A549 (cell line): ENCODE measurements around the gene TSPAN3. TPM values are rescaled to one million over a fixed set of nuclear protein-coding genes. Genes with fewer than 3 reads are reported as not detected.

Source experiments
- ATAC-seq, 2 experiments: fragments of 200-7000 bp in 1 of 2; fragments of >200 bp in 1 of 2; cut with Nextera tagmentation in 1 of 2; cut with Tn5 transposase in 1 of 2; 3 replicates each; pipeline versions ENCODE4 v1.8.0 to v1.9.1; 2018 to 2020; ENCODE audit warnings: mild to moderate bottlenecking in 1 of 2, moderate library complexity in 1 of 2
- CTCF ChIA-PET: fragments of 300-600 bp; sonication (Branson Sonifier 250); formaldehyde crosslinking; extraction: SDS; loops from one replicate; lab custom pipeline; 2021; ENCODE audit warnings: antibody characterized with exemption, inconsistent platforms; lab: Yijun Ruan, JAX
- POLR2A ChIA-PET: fragments of 350-600 bp; formaldehyde crosslinking; extraction: SDS; loops from one replicate; lab custom pipeline; 2021; ENCODE audit warnings: antibody characterized with exemption, inconsistent platforms; lab: Yijun Ruan, JAX
- DNase-seq, 2 experiments: peaks; one replicate each; pipeline versions ENCODE4 v3.0.0 to v3.0.0-alpha.2; 2011 to 2016; ENCODE audit warnings: low read depth in 1 of 2, low spot score in 1 of 2
- FAIRE-seq: peaks from 2 replicates; lab custom pipeline; 2011; peaks lifted over from hg19 to GRCh38; lab: Jason Lieb, UNC
- H3K27ac ChIP-seq, 2 experiments: fragments of >200 bp; sonication (Bioruptor Twin); formaldehyde crosslinking; 3 replicates each; pipeline ENCODE4 v1.5.1; 2016 to 2017
- H3K4me1 ChIP-seq: fragments of >200 bp; sonication (Bioruptor Twin); formaldehyde crosslinking; 3 replicates; pipeline ENCODE4 v1.6.1; 2016
- H3K4me2 ChIP-seq: fragments of >200 bp; sonication (Bioruptor Twin); formaldehyde crosslinking; 3 replicates; pipeline ENCODE4 v1.6.1; 2016
- H3K4me3 ChIP-seq: fragments of >200 bp; sonication (Bioruptor Twin); formaldehyde crosslinking; 3 replicates; pipeline ENCODE4 v1.5.1; 2016
- H3K9me3 ChIP-seq: fragments of >200 bp; sonication (Bioruptor Twin); formaldehyde crosslinking; 3 replicates; pipeline ENCODE4 v1.6.1; 2016
- CHD4 ChIP-seq: fragments of 200-600 bp; sonication (generic); IDR thresholded peaks from 2 replicates; pipeline ENCODE4 v1.6.1; 2016; ENCODE audit warnings: antibody characterized with exemption, mild to moderate bottlenecking, borderline replicate concordance
- FOSL2 ChIP-seq, 2 experiments: fragments of 450-650 bp in 1 of 2; fragments of >200 bp in 1 of 2; sonication (Bioruptor Twin) in 1 of 2; formaldehyde crosslinking; IDR thresholded peaks; 2 replicates each; pipeline versions ENCODE4 v1.5.0 to v1.6.1; 2016 to 2020; ENCODE audit warnings: mild to moderate bottlenecking in 1 of 2, moderate library complexity in 1 of 2
- GATA3 ChIP-seq: IDR thresholded peaks from 2 replicates; pipeline ENCODE4 v1.6.1; 2012; ENCODE audit warnings: borderline replicate concordance
- HDAC2 ChIP-seq: fragments of 200-600 bp; sonication (generic); IDR thresholded peaks from 2 replicates; pipeline ENCODE4 v1.6.1; 2016
- HEYL ChIP-seq: fragments of 250-450 bp; sonication (Bioruptor Pico); IDR thresholded peaks from 2 replicates; pipeline ENCODE4 v1.8.0; 2021; ENCODE audit warnings: mild to moderate bottlenecking, moderate library complexity
- JUN ChIP-seq, 2 experiments: fragments of >200 bp; sonication (Bioruptor Twin); formaldehyde crosslinking; IDR thresholded peaks; 2 replicates in 1 of 2; 3 replicates in 1 of 2; pipeline ENCODE4 v1.6.1; 2016 to 2017
- JUNB ChIP-seq: fragments of >200 bp; sonication (Bioruptor Twin); formaldehyde crosslinking; IDR thresholded peaks from 2 replicates; pipeline ENCODE4 v1.6.1; 2016
- MAZ ChIP-seq: fragments of 150-350 bp; IDR thresholded peaks from 2 replicates; pipeline ENCODE4 v1.6.1; 2014; ENCODE audit warnings: antibody characterized with exemption, low read depth, low read length, borderline replicate concordance
- NPAS2 ChIP-seq: fragments of 250-450 bp; sonication (Bioruptor Pico); IDR thresholded peaks from 2 replicates; pipeline ENCODE4 v1.8.0; 2022; ENCODE audit warnings: mild to moderate bottlenecking, moderate library complexity, borderline replicate concordance
- PHF8 ChIP-seq: fragments of 200-600 bp; sonication (generic); IDR thresholded peaks from 2 replicates; pipeline ENCODE4 v1.6.1; 2016; ENCODE audit warnings: low read depth, mild to moderate bottlenecking, antibody characterized with exemption, moderate library complexity, borderline replicate concordance
- POLR2AphosphoS2 ChIP-seq: conservative IDR thresholded peaks from 2 replicates; pipeline ENCODE4 v1.6.1; 2012; ENCODE audit warnings: low read length, improper control_type of control experiment, inconsistent platforms
- TP53 ChIP-seq: fragments of 250-450 bp; sonication (Bioruptor Pico); IDR thresholded peaks from 2 replicates; pipeline ENCODE4 v1.5.0; 2021; ENCODE audit warnings: mild to moderate bottlenecking, moderate library complexity
- WGBS: methylation state at CpG from one replicate; pipeline ENCODE4 v1.1.6; 2017; ENCODE audit errors: missing lambda C conversion rate; 5-methylcytosine and 5-hydroxymethylcytosine counted together
- polyA plus RNA-seq, 4 experiments: library from polyadenylated mRNA; depleted of rRNA in 3 of 4; stranded (reverse); fragments of >200 nt; fragmentation: RNase III in 1 of 4; extraction: RNeasy Plus Mini Kit Qiagen cat#74134 plus additional on column Dnase treatment in 1 of 4; gene quantifications; 2 replicates in 3 of 4; 3 replicates in 1 of 4; pipeline ENCODE4 v1.2.3, GENCODE V29; 2011 to 2017
- TF ChIP-seq, protein P1 (sequence below): IDR thresholded peaks from 2 replicates; pipeline ENCODE4 v1.6.1; 2012
- TF ChIP-seq, protein P2 (sequence below): fragments of >200 bp; sonication (Bioruptor Twin); formaldehyde crosslinking; IDR thresholded peaks from 3 replicates; pipeline ENCODE4 v1.5.1; 2016
- TF ChIP-seq, protein P3 (sequence below): fragments of 150-350 bp; IDR thresholded peaks from 2 replicates; pipeline ENCODE4 v1.6.1; 2014; ENCODE audit warnings: low read depth, mild to moderate bottlenecking, low read length
- TF ChIP-seq, protein P4 (sequence below): fragments of 200-600 bp; sonication (generic); IDR thresholded peaks from 2 replicates; pipeline ENCODE4 v1.6.1; 2016; ENCODE audit warnings: antibody characterized with exemption, mild to moderate bottlenecking, moderate library complexity
- TF ChIP-seq, protein P5 (sequence below): IDR thresholded peaks from 2 replicates; pipeline ENCODE4 v1.6.1; 2012; ENCODE audit warnings: low read depth, borderline replicate concordance
- TF ChIP-seq, protein P6 (sequence below): IDR thresholded peaks from 2 replicates; pipeline ENCODE4 v1.6.1; 2012

The TSPAN3 gene
- polyA plus RNA-seq, 2 of the 4 experiments (the other 2 are of a cell fraction): 362 to 636 TPM

DNA sequence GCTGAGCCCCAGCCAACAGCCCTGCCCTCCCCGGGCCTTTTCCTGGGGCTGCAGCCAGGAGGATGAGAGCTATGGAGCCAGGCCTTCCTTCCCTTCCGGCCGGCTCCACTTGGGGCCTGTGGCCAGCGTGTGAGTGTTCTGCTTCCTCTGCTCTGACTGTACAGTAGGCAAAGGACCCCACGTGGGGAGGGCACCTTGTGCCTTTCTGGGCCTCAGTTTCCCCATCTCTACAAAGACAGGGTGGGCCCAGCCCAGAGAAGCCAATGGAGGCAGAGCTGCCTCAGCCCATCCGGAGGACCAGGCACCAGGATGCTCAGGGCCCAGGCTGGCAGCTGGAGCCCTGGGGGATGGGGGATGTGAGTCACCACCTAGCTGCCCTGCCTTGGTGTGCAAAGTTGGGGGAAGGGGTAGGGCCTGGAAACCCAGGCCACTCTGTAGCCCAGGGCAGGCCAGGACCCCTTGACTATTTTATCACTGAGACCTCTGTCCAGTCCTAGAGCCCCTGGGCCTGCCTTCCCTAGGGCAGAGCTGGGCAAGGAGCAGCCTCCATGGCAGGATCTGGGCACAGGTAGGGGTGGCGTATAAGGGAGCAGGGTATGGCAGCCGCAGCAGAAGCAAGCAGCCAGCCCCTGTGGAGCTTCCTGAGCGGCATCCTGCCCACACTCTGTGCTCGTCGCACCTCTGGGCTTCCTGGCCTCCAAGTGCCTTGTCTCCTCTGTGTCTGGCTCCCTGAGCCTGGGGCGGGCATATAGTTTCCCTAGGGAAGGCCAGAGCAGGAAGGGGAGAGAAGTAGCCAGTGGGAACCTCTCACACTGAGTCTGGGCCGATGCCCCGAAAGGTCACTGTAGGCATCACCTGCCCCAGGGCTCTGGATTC is 74.1 kb downstream of the TSPAN3 start:
- peak overlapping the region in 1 of 2 experiments; percentile 44; a peak in 2 of 6 replicates for H3K27ac ChIP-seq
- no peak for DNase-seq
- H3K4me2 ChIP-seq: 0 out of 3 replicates have a peak overlapping the region, but pooled peaks have one; percentile 1
- 78% methylated on average over 9 of the region's 14 CpGs for WGBS
- peaks cover 15% of the 10 kb centered on the region for H3K4me1 ChIP-seq
- no peaks in the 10 kb centered on the region for H3K9me3 ChIP-seq
- POLR2A ChIA-PET: no interaction called here
- CTCF ChIA-PET: interaction anchor here (0.9 to 1.1 kb wide), 3 partner anchors 21 to 39 kb away, joined by 3 to 5 read pairs (median 3); no protein-coding TSS in a partner anchor
- H3K4me3 ChIP-seq: no peak overlapping the region
- TF ChIP-seq JUNB (no peak), FOSL2 (IDR thresholded peaks at IDR 0.05) (no peak), FOSL2 (CRISPR knock-in tag; IDR thresholded peaks at IDR 0.05) (peak; percentile 38; the same call in 1 of the 2 replicates), JUN (IDR thresholded peaks at IDR 0.05) (no peak)
- ATAC-seq: peak; percentile 38 to 50; a peak in 5 of 6 replicates
- FAIRE-seq: no peak

DNA sequence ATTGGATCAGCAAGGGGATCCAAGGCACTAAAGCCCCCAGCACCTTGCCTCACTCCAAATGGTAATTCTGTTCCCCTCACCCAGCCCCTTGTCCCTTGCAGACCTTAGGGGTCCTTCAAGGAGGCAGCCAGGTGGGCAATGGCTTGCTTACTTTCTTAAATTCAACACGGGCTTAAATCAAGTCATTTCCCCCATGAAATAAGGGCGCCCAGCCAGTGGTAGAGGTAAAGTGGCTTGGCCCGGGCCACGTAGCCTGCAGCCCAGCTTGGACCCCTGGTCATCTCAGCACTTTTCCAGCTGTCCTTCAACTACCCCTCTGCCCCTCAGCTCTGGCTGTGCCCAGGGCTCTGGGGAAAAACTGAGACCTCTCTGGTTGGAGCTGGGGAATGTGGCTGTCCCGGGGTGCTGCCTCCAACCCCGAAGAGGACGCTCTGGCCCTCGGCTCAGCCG is 74.8 kb downstream of the TSPAN3 start:
- 80% methylated on average over 9 of the region's 9 CpGs for WGBS
- Histone ChIP-seq H3K4me1 (peaks cover 15% of the 10 kb centered on the region), H3K9me3 (no peaks in the 10 kb centered on the region), H3K4me3 (no peak overlapping the region), H3K27ac (peak overlapping the region in 1 of 2 experiments; percentile 44; a peak in 1 of 6 replicates), H3K4me2 (no peak overlapping the region)
- DNase-seq: no peak
- no peak for TF ChIP-seq HEYL (CRISPR knock-in tag)
- no peak for TF ChIP-seq NPAS2 (CRISPR knock-in tag)
- no peak for TF ChIP-seq GATA3
- TF ChIP-seq, protein P1, sequence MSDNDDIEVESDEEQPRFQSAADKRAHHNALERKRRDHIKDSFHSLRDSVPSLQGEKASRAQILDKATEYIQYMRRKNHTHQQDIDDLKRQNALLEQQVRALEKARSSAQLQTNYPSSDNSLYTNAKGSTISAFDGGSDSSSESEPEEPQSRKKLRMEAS: no peak
- TF ChIP-seq, protein P2, sequence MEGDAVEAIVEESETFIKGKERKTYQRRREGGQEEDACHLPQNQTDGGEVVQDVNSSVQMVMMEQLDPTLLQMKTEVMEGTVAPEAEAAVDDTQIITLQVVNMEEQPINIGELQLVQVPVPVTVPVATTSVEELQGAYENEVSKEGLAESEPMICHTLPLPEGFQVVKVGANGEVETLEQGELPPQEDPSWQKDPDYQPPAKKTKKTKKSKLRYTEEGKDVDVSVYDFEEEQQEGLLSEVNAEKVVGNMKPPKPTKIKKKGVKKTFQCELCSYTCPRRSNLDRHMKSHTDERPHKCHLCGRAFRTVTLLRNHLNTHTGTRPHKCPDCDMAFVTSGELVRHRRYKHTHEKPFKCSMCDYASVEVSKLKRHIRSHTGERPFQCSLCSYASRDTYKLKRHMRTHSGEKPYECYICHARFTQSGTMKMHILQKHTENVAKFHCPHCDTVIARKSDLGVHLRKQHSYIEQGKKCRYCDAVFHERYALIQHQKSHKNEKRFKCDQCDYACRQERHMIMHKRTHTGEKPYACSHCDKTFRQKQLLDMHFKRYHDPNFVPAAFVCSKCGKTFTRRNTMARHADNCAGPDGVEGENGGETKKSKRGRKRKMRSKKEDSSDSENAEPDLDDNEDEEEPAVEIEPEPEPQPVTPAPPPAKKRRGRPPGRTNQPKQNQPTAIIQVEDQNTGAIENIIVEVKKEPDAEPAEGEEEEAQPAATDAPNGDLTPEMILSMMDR: no peak
- no peak for TF ChIP-seq TP53 (CRISPR knock-in tag)
- TF ChIP-seq, protein P3, sequence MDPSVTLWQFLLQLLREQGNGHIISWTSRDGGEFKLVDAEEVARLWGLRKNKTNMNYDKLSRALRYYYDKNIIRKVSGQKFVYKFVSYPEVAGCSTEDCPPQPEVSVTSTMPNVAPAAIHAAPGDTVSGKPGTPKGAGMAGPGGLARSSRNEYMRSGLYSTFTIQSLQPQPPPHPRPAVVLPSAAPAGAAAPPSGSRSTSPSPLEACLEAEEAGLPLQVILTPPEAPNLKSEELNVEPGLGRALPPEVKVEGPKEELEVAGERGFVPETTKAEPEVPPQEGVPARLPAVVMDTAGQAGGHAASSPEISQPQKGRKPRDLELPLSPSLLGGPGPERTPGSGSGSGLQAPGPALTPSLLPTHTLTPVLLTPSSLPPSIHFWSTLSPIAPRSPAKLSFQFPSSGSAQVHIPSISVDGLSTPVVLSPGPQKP: no peak
- TF ChIP-seq MAZ: no peak
- TF ChIP-seq POLR2AphosphoS2: no peak
- TF ChIP-seq PHF8: no peak
- ChIA-PET CTCF (interaction anchor here (0.6 to 2.6 kb wide), 5 partner anchors 20 to 637 kb away, joined by 3 to 11 read pairs (median 3); no protein-coding TSS in a partner anchor), POLR2A (no interaction called here)
- no peak for ATAC-seq
- no peak for FAIRE-seq

DNA sequence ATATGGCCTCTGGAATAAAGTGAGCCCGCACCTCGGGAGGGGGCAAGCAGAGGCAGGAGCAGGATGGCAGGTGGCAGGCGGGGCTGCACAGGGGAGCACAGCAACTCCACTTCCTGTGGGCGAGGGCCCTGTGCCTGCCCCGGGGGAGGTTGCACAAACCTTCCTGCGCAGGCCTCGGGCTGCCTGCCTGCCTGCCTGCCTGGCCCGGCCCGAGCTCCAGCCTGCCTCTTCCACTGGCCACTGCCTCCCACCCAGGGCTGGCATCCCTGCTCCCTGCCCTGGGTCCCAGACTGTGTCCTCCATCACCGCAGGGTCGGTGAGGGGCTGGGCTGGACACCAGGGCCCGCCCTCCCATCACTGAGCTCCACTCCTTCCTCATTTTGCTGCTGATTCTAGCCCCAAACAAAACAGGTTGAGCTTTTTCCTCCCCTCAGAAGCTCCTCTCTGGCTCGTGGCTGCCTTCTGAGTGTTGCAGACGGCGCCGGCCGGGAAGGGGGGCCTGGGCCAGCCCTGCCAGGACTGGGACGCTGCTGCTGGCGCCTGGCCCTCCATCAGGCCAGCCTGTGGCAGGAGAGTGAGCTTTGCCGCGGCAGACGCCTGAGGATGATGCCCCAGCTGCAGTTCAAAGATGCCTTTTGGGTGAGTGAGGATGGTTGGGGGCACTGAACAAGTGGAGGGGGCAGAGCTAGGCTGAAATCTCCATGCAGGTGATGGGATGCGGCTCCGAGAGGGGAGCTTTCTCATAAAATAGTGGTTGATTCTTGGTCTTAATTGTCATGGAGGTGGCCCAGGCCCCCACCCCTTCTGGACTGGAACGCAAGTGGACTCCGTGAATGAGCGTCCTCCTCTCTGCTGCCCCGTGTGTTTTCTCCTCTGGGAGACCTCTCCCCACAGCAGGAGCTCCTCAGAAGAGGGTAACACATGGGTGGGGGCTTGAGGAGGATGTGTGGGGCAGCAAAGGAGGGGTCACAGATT is 75.7 kb downstream of the TSPAN3 start, which contains the start of gene PSTPIP1:
TSS of gene PSTPIP1 (plus strand) at position 156 of the 975 bp plus-strand sequence. CDS start at position 604, 448 bp downstream.
- ATAC-seq (no peak), FAIRE-seq (no peak), DNase-seq (no peak)
- Histone ChIP-seq H3K27ac (peak within 1 kb of the TSS in 1 of 2 experiments; percentile 21; a peak in 1 of 6 replicates), H3K4me3 (no peak within 1 kb of the TSS), H3K9me3 (no peaks in the 10 kb centered on the region), H3K4me2 (no peak within 1 kb of the TSS), H3K4me1 (peaks cover 15% of the 10 kb centered on the region)
- ChIA-PET CTCF (interaction anchor here (0.6 to 2.6 kb wide), 7 partner anchors 13 to 638 kb away, joined by 3 to 11 read pairs (median 3); no protein-coding TSS in a partner anchor), POLR2A (no interaction called here)
- 88% methylated on average over 20 of the region's 28 CpGs for WGBS
- TF ChIP-seq, protein P4, sequence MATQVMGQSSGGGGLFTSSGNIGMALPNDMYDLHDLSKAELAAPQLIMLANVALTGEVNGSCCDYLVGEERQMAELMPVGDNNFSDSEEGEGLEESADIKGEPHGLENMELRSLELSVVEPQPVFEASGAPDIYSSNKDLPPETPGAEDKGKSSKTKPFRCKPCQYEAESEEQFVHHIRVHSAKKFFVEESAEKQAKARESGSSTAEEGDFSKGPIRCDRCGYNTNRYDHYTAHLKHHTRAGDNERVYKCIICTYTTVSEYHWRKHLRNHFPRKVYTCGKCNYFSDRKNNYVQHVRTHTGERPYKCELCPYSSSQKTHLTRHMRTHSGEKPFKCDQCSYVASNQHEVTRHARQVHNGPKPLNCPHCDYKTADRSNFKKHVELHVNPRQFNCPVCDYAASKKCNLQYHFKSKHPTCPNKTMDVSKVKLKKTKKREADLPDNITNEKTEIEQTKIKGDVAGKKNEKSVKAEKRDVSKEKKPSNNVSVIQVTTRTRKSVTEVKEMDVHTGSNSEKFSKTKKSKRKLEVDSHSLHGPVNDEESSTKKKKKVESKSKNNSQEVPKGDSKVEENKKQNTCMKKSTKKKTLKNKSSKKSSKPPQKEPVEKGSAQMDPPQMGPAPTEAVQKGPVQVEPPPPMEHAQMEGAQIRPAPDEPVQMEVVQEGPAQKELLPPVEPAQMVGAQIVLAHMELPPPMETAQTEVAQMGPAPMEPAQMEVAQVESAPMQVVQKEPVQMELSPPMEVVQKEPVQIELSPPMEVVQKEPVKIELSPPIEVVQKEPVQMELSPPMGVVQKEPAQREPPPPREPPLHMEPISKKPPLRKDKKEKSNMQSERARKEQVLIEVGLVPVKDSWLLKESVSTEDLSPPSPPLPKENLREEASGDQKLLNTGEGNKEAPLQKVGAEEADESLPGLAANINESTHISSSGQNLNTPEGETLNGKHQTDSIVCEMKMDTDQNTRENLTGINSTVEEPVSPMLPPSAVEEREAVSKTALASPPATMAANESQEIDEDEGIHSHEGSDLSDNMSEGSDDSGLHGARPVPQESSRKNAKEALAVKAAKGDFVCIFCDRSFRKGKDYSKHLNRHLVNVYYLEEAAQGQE: no peak
- TF ChIP-seq MAZ (no peak), HDAC2 (no peak), CHD4 (no peak)
- TF ChIP-seq, protein P1: no peak
- TF ChIP-seq, protein P5, sequence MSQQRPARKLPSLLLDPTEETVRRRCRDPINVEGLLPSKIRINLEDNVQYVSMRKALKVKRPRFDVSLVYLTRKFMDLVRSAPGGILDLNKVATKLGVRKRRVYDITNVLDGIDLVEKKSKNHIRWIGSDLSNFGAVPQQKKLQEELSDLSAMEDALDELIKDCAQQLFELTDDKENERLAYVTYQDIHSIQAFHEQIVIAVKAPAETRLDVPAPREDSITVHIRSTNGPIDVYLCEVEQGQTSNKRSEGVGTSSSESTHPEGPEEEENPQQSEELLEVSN: no peak
- TF ChIP-seq, protein P6, sequence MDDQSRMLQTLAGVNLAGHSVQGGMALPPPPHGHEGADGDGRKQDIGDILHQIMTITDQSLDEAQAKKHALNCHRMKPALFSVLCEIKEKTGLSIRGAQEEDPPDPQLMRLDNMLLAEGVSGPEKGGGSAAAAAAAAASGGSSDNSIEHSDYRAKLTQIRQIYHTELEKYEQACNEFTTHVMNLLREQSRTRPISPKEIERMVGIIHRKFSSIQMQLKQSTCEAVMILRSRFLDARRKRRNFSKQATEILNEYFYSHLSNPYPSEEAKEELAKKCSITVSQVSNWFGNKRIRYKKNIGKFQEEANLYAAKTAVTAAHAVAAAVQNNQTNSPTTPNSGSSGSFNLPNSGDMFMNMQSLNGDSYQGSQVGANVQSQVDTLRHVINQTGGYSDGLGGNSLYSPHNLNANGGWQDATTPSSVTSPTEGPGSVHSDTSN: no peak
